Body of pancreas (tissue), 4 donors: ENCODE data around the gene PABPC3.

Experiments
- CTCF ChIP-seq, 7 experiments: fragments of 450-650 bp in 4 of 7; fragments of 200-600 bp in 3 of 7; sonication (generic) in 3 of 7; IDR thresholded peaks; one replicate each; pipeline ENCODE4 v1.5.1; 2016 to 2019; ENCODE audit warnings: antibody characterized with exemption in 7 of 7
- POLR2A ChIP-seq, 3 donors: fragments of 450-650 bp; IDR thresholded peaks; one replicate each; pipeline ENCODE4 v1.6.1; 2016; ENCODE audit warnings: antibody characterized with exemption in 3 of 3, mild to moderate bottlenecking in 2 of 3

- TF ChIP-seq POLR2A (IDR thresholded peaks at IDR 0.05) (no peak), CTCF (IDR thresholded peaks at IDR 0.05) (no peak)
Observed at GRCh38 chr13:25111585-25111956, 15.6 kb downstream of the PABPC3 start.
